H1 (cell line): Measurements from ENCODE around the gene ORAI3. TPM values are rescaled to one million over a fixed set of nuclear protein-coding genes. Genes with fewer than 3 reads are reported as not detected.

Experiments used
- BACH1 ChIP-seq: IDR thresholded peaks from 2 replicates; pipeline ENCODE4 v1.6.1; 2012; ENCODE audit warnings: low read length, improper control_type of control experiment
- BCL11A ChIP-seq, 2 experiments: IDR thresholded peaks; one replicate each; pipeline ENCODE4 v1.6.1; 2011; ENCODE audit warnings: low read depth in 2 of 2, low read length in 2 of 2, mild to moderate bottlenecking in 2 of 2
- CBX8 ChIP-seq: fragments of 300-800, 300-1000 bp; sonication (generic); IDR thresholded peaks from 2 replicates; pipeline ENCODE4 v1.7.1; 2016; ENCODE audit warnings: low read depth, low read length, borderline replicate concordance
- CHD7 ChIP-seq: fragments of 300-600 bp; sonication (generic); IDR thresholded peaks from 2 replicates; pipeline ENCODE4 v1.7.1; 2012; ENCODE audit warnings: low read length, moderate library complexity, mild to moderate bottlenecking, inconsistent platforms; ENCODE audit not compliant: insufficient replicate concordance
- FOSL1 ChIP-seq: IDR thresholded peaks from 2 replicates; pipeline ENCODE4 v1.6.1; 2011; ENCODE audit warnings: mild to moderate bottlenecking, low read depth, low read length, moderate library complexity; ENCODE audit not compliant: insufficient read depth
- HDAC2 ChIP-seq, 2 experiments: fragments of 300-600 bp in 1 of 2; sonication (generic) in 1 of 2; IDR thresholded peaks; 2 replicates each; pipeline ENCODE4 v1.6.1; 2011 to 2012; ENCODE audit warnings: low read depth in 2 of 2, low read length in 2 of 2, mild to moderate bottlenecking in 2 of 2, moderate library complexity in 2 of 2, borderline replicate concordance in 1 of 2, inconsistent platforms in 1 of 2
- JUN ChIP-seq: IDR thresholded peaks from 2 replicates; pipeline ENCODE4 v1.6.1; 2011; ENCODE audit warnings: low read depth, mild to moderate bottlenecking, improper control_type of control experiment, low read length
- JUND ChIP-seq: IDR thresholded peaks from 2 replicates; pipeline ENCODE4 v1.6.1; 2011; ENCODE audit warnings: mild to moderate bottlenecking, improper control_type of control experiment, low read length
- KDM4A ChIP-seq: IDR thresholded peaks from one replicate; pipeline ENCODE4 v1.7.1; 2012; ENCODE audit warnings: low read depth, mild to moderate bottlenecking, moderate library complexity, low read length, inconsistent platforms; ENCODE audit not compliant: severe bottlenecking
- MAFK ChIP-seq: IDR thresholded peaks from 2 replicates; pipeline ENCODE4 v1.6.1; 2012; ENCODE audit warnings: low read depth, mild to moderate bottlenecking, improper control_type of control experiment, low read length
- MAX ChIP-seq: IDR thresholded peaks from 2 replicates; pipeline ENCODE4 v1.6.1; 2012; ENCODE audit warnings: inconsistent platforms
- POLR2A ChIP-seq, 2 experiments: IDR thresholded peaks; 1 replicate in 1 of 2; 2 replicates in 1 of 2; pipeline ENCODE4 v1.6.1; 2011; ENCODE audit warnings: low read depth in 2 of 2, low read length in 2 of 2, mild to moderate bottlenecking in 2 of 2; ENCODE audit errors: control extremely low read depth in 1 of 2
- POLR2AphosphoS5 ChIP-seq: IDR thresholded peaks from 2 replicates; pipeline ENCODE4 v1.6.1; 2011; ENCODE audit warnings: low read depth, low read length
- polyA plus RNA-seq, 7 experiments: library from polyadenylated mRNA; depleted of rRNA in 3 of 7; stranded (reverse) in 5 of 7; unstranded in 2 of 7; fragments of >200 nt in 5 of 7; fragments of 200-250 nt in 2 of 7; gene quantifications; 1 replicate in 5 of 7; 2 replicates in 1 of 7; 4 replicates in 1 of 7; pipeline versions ENCODE4 v1.2.1 to v1.2.3, GENCODE V29; 2011 to 2013; ENCODE audit warnings: missing spikeins in 2 of 7, mixed read lengths in 2 of 7
- total RNA-seq: library from RNA; stranded (reverse); fragmentation: NEBNext Ultra II Directional; extraction: Animal tissue kit (Norgen Biotek cat#: 25700); gene quantifications from 2 replicates; pipeline ENCODE4 v1.2.1, GENCODE V29; 2021

Gene ORAI3
- total and polyA plus RNA-seq, 2 of the 8 experiments (the other 6 are each of a cell fraction or from before 2014, with no cell fraction given), result 8.7 to 24.5 TPM

DNA sequence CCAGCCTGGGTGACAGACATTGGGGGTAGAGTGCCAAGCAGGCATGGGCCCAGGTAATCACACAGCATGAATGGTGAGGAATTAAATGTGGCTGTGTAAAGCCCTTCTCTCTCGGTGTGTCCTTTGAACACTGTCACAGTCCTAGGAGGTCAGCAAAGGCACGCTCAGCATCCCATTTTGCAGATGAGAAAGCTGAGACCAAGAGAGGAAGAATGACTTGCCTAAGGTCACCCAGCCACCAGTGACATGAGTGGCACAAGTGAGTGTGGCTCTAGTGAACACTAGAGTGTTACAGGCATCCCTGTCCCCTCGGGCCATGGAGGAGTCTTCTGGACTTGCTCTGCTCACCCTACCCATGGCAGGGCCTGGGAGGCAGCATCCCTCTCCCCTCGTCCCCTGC, 41.8 kb upstream of the ORAI3 start (continued):
- TF ChIP-seq CHD7 (no peak), JUND (no peak), POLR2A (IDR thresholded peaks at IDR 0.05; ENCODE audit: control extremely low read depth in 1 of 2, low read depth in 2 of 2, low read length in 2 of 2) (no peak), FOSL1 (no peak), POLR2AphosphoS5 (no peak), MAX (no peak), BCL11A (IDR thresholded peaks at IDR 0.05; ENCODE audit: low read depth in 2 of 2, low read length in 2 of 2) (no peak), MAFK (no peak), CBX8 (no peak), HDAC2 (IDR thresholded peaks at IDR 0.05; ENCODE audit: borderline replicate concordance in 1 of 2, low read depth in 2 of 2, low read length in 2 of 2) (no peak), KDM4A (no peak), BACH1 (no peak), JUN (no peak)
